D721Med (cell line): ENCODE results near the gene NELFA.

Experiments
- DNase-seq: peaks from one replicate; pipeline ENCODE4 v3.0.0; 2011; ENCODE audit warnings: low spot score; ENCODE audit not compliant: insufficient read length
- FAIRE-seq: peaks from 2 replicates; lab custom pipeline; 2011; peaks lifted over from hg19 to GRCh38; lab: Jason Lieb, UNC
- CTCF ChIP-seq: IDR thresholded peaks from 2 replicates; pipeline ENCODE4 v1.5.1; 2012; ENCODE audit warnings: mild to moderate bottlenecking, control low read depth; ENCODE audit not compliant: insufficient read depth; ENCODE audit errors: missing control alignments

NELFA gene

DNA sequence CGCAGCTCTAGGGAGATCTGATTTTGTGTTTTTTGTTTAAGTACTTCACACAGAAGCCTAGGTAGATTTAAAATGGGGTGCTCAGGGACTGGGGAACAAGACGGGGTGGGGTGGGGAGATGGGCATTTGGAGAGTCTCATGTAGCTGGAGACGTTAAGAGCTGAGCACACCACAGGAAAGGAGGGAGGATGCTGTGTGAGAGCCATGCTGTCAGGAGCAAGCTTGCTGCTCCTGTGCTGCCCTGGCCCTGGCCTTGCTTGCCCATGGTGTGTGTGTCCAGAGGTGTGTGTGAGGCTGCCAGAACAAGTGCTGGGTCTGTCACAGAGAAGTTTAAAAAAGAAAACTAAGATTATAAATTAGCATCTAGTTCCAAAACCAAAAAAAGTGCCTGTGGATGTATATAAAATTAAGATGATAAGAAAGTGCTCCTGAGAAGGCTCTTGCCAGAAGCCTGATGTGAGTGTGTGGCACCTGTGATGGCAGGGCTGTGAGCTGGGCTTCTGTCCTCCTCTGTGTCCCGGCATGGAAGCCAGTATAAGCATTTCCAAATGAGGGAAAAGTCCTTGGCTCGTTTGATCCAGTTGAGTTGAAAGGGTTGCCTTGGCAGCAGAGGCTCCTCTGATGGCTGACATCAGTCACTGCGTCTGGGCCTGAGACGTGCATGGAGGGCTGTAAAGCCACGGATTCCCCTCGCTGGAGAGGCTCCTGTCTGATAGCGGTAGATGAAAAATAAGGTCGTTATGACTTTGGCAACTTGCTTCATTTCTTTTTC, 63.5 kb downstream of the NELFA start:
- DNase-seq (no peak), FAIRE-seq (no peak)
- no peak for TF ChIP-seq CTCF

GRCh38 chr4:1943928-1944327, 64.8 kb downstream of the NELFA start:
- TF ChIP-seq CTCF: no peak
- FAIRE-seq: no peak

GRCh38 chr4:1940566-1940965, 68.2 kb downstream of the NELFA start:
- DNase-seq (no peak), FAIRE-seq (no peak)
- TF ChIP-seq CTCF: no peak

More at GRCh38 chr4:1943928-1944327, 64.8 kb downstream of the NELFA start:
- no peak for DNase-seq

GRCh38 chr4:1939664-1940509, 68.9 kb downstream of the NELFA start:
- no peak for FAIRE-seq
- no peak for TF ChIP-seq CTCF
- no peak for DNase-seq

DNA sequence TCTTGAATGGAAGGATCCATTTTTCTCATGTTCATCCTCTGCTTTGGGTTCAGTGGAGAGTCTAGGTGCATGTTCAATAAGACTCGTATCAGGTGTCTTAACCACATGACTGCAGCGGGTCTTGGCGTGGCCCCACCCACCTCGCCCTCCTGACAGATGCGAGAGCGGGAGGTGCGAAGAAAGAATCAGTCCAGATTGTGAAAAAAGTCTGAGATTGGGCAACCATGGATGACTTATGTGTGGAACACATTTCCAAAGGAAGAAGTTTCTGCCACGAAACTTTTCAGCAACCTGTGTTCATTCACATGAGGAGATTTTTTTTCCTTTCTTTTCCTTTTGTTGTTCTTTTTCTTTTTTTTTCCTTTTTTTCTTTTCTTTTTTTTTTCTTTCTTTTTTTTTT, 70.7 kb downstream of the NELFA start:
- DNase-seq (no peak), FAIRE-seq (no peak)
- TF ChIP-seq CTCF: no peak

DNA sequence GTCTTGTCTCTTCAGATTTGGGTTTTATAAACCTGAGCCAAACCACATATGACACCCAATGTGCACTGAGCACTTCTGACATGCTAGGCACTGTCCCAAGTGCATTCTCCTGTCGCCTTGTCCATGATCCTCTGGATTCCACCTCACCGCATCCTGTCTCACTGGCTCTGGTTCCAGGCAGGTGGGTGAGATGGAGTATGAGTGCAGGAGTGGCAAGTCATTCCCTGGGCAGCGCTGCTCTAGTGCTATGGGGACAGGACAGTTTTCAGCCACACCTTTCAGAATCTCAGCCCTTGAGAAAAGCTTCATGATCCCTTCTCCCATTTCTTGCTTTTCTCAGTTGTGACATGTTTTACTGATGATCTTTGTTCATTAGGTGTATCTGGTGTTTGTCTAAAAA, 71.2 kb downstream of the NELFA start:
- DNase-seq (no peak), FAIRE-seq (no peak)
- TF ChIP-seq CTCF: no peak

GRCh38 chr4:1933700-1934099, 75.1 kb downstream of the NELFA start:
- no peak for FAIRE-seq
- no peak for DNase-seq
- TF ChIP-seq CTCF: no peak
